NT2/D1 (cell line): ENCODE results near the gene TMEM14B.
"Not testable (repeated sequence)": the region's sequence is repeated elsewhere in the genome, so short reads cannot be mapped to it uniquely, and the experiment has no call there.

Source experiments
- DNase-seq: peaks from one replicate; pipeline ENCODE4 v3.0.0-alpha.2; 2011; ENCODE audit warnings: low read depth, low spot score
- H3K27me3 ChIP-seq: 2 replicates; pipeline ENCODE4 v1.6.0; 2011; ENCODE audit warnings: mild to moderate bottlenecking; ENCODE audit not compliant: insufficient read length, insufficient read depth
- H3K36me3 ChIP-seq: 2 replicates; pipeline ENCODE4 v1.6.1; 2011; ENCODE audit warnings: mild to moderate bottlenecking, low read length, mixed read lengths; ENCODE audit not compliant: insufficient read depth, insufficient read length
- H3K4me1 ChIP-seq: 2 replicates; pipeline ENCODE4 v1.5.1; 2011; ENCODE audit not compliant: insufficient read depth, insufficient read length
- H3K4me3 ChIP-seq: 2 replicates; pipeline ENCODE4 v1.5.1; 2011; ENCODE audit warnings: low read depth; ENCODE audit not compliant: insufficient read length
- H3K9ac ChIP-seq: 2 replicates; pipeline ENCODE4 v1.6.0; 2011; ENCODE audit warnings: low read depth; ENCODE audit not compliant: insufficient read length
- H3K9me3 ChIP-seq: 2 replicates; pipeline ENCODE4 v1.5.1; 2011; ENCODE audit warnings: mild to moderate bottlenecking, low read length; ENCODE audit not compliant: insufficient read depth
- SUZ12 ChIP-seq: IDR thresholded peaks from 2 replicates; pipeline ENCODE4 v1.6.1; 2011; ENCODE audit not compliant: insufficient read length, insufficient read depth; ENCODE audit errors: extremely low read depth
- YY1 ChIP-seq: IDR thresholded peaks from 2 replicates; pipeline ENCODE4 v1.6.1; 2011; ENCODE audit not compliant: insufficient read length, insufficient read depth
- ZNF274 ChIP-seq: IDR thresholded peaks from 2 replicates; pipeline ENCODE4 v1.6.1; 2011; ENCODE audit warnings: mild to moderate bottlenecking, low read depth, low read length

The TMEM14B gene

GRCh38 chr6:10747251-10747972 is at the start of gene TMEM14B:
Gene TMEM14B, plus strand, starts transcription at chr6:10747805. Its CDS starts 1,441 bp downstream, at chr6:10749246.
- DNase-seq, result peak; percentile 92
- Histone ChIP-seq H3K36me3 (peaks cover 27% of the 10 kb centered on the region), H3K4me1 (no peaks in the 10 kb centered on the region), H3K27me3 (no peaks in the 10 kb centered on the region), H3K9ac (peak within 1 kb of the TSS; percentile 89), H3K4me3 (peak within 1 kb of the TSS; percentile 83), H3K9me3 (no peaks in the 10 kb centered on the region)
- TF ChIP-seq SUZ12 (no peak), ZNF274 (no peak), YY1 (no peak)

DNA sequence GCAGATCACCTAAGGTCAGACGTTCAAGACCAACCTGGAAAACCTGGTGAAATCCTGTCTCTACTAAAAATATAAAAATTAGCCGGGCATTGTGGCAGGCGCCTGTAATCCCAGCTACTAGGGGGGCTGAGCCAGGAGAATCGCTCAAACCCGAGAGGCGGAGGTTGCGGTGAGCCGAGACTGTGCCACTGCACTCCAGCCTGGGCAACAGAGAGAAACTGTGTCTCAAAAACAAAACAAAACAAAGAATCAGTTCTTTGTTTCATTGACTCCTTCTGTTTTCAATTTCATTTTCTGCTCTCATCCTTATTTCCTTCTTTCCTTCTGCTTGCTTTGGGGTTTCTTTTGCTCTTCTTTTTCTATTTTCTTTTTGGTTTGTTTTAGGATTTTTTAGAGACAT is 33.6 kb upstream of the TMEM14B start:
- TF ChIP-seq YY1, result no peak
- TF ChIP-seq ZNF274, result no peak
- no peak for TF ChIP-seq SUZ12

DNA sequence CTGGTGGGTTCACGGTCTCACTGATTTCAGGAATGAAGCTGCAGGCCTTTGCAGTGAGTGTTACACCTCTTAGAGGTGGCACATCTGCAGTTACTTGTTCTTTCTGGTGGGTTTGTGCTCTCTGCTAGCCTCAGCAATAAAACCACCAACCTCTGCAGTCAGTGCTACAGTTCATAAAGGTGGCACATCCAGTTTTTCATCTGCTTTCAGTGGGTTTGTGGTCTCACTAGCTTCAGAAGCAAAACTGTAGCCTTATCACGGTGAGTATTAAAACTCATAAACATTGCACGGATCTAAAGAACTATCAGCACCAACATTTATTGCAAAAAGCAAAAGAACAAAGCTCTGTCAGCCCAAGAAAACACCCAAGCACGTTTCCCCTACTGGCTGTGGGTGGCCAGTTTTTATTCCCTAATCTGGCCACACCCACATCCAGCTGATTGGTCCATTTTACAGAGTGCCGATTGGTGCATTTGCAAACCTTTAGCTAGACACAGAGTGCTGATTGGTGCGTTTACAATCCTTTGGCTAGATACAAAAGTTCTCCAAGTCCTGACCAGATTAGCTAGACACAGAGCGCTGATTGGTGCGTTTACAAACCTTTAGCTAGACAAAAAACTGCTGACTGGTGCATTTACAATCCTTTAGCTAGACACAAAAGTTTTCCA is 28.2 kb upstream of the TMEM14B start:
- TF ChIP-seq SUZ12 (no peak), ZNF274 (no peak), YY1 (no peak)
- Histone ChIP-seq H3K36me3 (peaks cover 1% of the 10 kb centered on the region), H3K4me3 (no peak overlapping the region), H3K27me3 (no peaks in the 10 kb centered on the region), H3K4me1 (no peaks in the 10 kb centered on the region), H3K9me3 (peaks cover 28% of the 10 kb centered on the region), H3K9ac (no peak overlapping the region)
- no peak for DNase-seq

More for the DNA sequence above, 33.6 kb upstream of the TMEM14B start:
- DNase-seq, result no peak
- Histone ChIP-seq H3K4me3 (no peak overlapping the region), H3K4me1 (no peaks in the 10 kb centered on the region), H3K9ac (no peak overlapping the region), H3K27me3 (no peaks in the 10 kb centered on the region), H3K36me3 (peaks cover 16% of the 10 kb centered on the region), H3K9me3 (peaks cover 15% of the 10 kb centered on the region)

DNA sequence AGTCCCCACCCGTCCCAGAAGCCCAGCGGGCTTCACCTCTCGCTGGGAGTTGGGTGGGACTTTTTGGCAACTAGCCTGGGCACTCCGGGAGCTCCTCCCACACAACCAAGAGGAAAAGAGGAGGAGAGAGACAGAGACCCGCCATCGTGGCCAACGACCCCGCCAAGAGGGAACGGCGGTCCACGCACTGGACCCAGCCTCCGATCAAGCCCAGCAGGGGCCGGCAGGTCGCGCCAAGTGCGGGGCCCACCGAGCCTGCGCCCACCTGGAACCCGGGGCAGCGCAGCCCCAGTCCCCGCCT is 27.7 kb upstream of the TMEM14B start:
- Histone ChIP-seq H3K27me3 (no peaks in the 10 kb centered on the region), H3K36me3 (peaks cover 6% of the 10 kb centered on the region), H3K4me1 (no peaks in the 10 kb centered on the region), H3K9me3 (peaks cover 28% of the 10 kb centered on the region), H3K9ac (peak overlapping the region; percentile 78), H3K4me3 (peak overlapping the region; percentile 54)
- DNase-seq, result no peak
- no peak for TF ChIP-seq ZNF274
- TF ChIP-seq YY1, result no peak
- TF ChIP-seq SUZ12, result no peak

GRCh38 chr6:10720265-10720959 is 27.2 kb upstream of the TMEM14B start:
- Histone ChIP-seq H3K9me3 (peaks cover 28% of the 10 kb centered on the region), H3K36me3 (peaks cover 11% of the 10 kb centered on the region), H3K9ac (peak overlapping the region; percentile 78), H3K4me1 (no peaks in the 10 kb centered on the region), H3K27me3 (no peaks in the 10 kb centered on the region), H3K4me3 (peak overlapping the region; percentile 54)
- TF ChIP-seq SUZ12, result no peak
- TF ChIP-seq YY1, result no peak
- no peak for TF ChIP-seq ZNF274
- no peak for DNase-seq

- not testable (repeated sequence) for H3K27me3 ChIP-seq, DNase-seq, H3K4me1 ChIP-seq, H3K4me3 ChIP-seq
- H3K9ac ChIP-seq, result peak overlapping the region; percentile 78
- peaks cover 28% of the 10 kb centered on the region for H3K9me3 ChIP-seq
- H3K36me3 ChIP-seq, result peaks cover 19% of the 10 kb centered on the region
Measured at GRCh38 chr6:10720960-10721849, 26.4 kb upstream of the TMEM14B start.
